Activated CD4-positive, alpha-beta T cell treated with anti-CD3 and anti-CD28 coated beads for 4 hours (primary cell): Measurements from ENCODE around the gene KLHL40.
"Not testable (repeated sequence)": the region's sequence is repeated elsewhere in the genome, so short reads cannot be mapped to it uniquely, and the experiment has no call there.

ENCODE experiments used
- DNase-seq, 2 donors: peaks; one replicate each; pipeline ENCODE4 v3.0.0-alpha.2; 2020

KLHL40 gene

DNA sequence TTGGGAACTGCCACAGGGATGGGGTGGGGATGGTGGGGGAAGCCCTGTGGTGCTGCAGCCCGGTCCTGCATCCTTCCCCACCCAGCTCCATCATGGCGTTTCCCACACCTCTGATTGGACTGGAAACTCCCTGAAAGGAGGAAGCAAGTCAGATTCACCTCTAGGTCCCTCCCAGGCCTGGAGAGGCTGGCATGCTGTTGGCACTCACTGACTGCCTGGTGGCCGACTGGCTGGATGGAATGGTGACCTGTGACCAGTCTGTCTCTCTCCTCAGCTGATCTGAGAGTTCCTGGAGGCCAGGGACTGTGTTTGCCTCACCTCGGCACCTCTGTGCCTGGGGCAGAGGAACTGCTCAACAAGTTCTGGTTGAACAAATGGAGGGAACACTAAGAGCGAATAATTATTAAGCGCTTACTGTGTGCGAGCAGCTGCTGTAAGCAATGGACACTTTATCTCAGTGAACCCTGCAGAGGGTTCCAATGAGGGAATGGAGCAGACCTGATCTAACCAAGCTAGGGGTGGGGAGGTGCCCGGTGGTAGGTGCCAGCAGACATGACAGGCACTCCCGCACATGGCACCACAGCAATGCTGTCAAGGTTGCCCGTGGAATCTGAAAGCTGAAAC is 20.7 kb downstream of the KLHL40 start:
- no peak for DNase-seq

GRCh38 chr3:42706721-42707619 is 21.6 kb downstream of the KLHL40 start:
- no peak for DNase-seq

- no peak for DNase-seq
Measured at GRCh38 chr3:42707620-42708355, 22.5 kb downstream of the KLHL40 start.

DNA sequence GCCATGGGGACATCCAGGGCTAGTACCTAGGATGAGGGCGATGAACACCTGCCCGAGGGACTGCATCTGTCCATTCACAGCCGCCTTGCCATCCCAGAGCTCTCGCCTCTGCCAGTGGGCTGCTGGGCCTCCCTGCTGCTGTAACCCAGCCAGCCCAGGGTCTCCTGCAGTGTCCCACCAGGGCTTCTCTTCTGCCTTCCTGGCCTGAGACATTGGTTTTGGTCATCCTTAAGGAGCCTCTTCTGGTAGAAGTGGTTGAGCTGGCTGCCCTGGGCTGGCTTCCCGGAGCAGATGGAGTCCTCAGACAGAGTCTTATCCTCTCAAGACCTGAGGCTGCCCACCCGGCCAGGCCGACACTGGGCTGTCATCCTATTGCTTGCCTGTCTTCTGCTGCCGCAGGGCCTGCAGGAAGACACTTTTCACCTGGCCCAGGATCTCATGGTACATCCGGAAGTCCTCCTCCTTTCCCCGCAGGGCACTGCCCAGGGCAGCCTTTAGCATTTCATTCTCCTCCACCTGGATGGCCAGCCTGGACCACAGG is 23.3 kb downstream of the KLHL40 start:
- no peak for DNase-seq

GRCh38 chr3:42709621-42710020 is 24.3 kb downstream of the KLHL40 start:
- DNase-seq, result no peak

- DNase-seq, result no peak
Measured at GRCh38 chr3:42710323-42711021, 25.1 kb downstream of the KLHL40 start.

DNA sequence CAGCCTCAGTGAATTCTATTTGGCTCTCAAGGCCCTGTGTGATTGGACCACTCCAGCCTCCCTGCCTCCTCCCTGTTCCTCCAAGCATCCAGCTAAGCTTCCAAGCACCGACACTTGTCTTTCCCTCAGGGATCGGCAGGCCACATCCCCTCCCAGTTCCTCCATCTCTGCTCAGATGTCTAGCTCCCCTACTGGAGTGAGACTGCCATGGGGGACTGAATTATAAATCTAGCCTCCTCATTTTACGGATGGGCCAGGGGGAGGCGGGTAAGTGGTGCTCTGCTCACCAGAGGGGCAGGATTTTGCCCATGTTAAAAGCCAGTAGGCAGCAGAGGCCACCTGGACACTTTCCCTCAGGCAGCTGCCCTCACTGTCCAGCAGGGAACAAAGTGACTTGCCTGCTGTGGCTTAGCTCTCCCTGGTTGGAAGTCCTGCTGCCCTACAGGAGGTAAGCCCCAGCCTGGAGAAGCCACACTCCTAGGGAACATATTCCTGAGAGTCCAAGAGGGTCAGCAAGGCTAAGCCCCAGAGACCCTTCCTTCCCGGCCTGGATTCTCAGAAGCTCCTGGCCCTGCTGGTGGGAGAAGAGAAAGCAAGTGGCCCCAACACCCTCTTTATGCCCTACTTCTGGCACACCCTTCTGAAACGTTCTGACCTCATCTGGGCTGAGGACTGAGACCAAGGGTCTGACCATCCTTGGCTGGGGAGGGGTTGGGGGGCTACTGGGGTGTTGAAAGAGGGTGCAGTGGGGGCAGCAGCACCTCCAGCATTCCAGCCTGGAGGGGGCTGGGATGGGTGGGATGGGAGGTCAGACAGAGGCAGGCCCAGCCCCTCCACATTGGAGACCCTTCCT is 26.4 kb downstream of the KLHL40 start:
- DNase-seq, result no peak

DNA sequence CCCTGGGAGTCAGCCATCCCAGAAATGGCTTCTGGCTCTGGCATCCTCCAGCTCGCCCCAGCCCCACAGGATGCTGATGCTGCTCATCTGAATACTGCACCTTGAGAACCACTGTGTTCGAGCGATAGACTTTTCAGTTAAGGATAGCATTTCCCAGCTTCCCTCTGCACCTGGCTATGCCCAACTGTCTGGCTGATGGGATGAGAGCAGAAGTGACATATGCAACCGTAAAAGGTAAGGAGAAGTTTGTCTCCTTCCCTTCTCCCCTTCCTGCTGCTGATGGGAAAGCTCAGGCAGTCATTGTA is 27.0 kb downstream of the KLHL40 start:
- no peak for DNase-seq

GRCh38 chr3:42712688-42713372 is 27.5 kb downstream of the KLHL40 start:
- DNase-seq, result no peak

- DNase-seq, result no peak
Measured at GRCh38 chr3:42713747-42714146, 28.4 kb downstream of the KLHL40 start.

DNA sequence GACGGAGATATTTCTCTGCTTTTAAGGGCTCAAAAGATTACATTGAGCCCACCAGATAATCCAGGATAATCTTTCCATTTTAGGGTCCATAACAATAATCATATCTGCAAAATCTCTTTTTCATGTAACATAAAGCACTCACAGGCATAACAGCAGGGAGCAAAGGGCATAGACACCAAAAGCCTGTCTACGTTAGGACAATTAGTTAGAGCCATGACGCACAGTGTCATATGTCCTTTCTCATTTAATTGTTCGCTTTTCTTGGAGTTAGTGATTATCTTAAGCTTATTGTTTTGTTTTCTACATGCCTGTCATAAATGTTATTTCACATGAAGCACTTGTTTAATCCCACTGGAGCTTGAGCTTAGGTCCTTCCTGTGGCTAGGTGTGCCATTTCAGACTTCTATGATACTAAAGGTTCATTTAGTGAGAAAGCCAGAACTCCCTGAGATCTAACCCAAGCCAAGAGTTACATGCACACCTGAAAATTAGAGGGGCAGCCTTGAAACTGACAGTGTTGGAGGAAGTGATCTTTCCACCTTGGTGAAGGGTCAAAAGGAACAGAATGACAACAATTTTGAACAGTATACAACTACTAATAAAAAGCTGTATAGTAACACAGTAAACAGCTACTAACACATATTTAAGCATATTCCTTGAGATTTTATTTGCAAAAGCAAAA is 29.0 kb downstream of the KLHL40 start:
- no peak for DNase-seq

DNA sequence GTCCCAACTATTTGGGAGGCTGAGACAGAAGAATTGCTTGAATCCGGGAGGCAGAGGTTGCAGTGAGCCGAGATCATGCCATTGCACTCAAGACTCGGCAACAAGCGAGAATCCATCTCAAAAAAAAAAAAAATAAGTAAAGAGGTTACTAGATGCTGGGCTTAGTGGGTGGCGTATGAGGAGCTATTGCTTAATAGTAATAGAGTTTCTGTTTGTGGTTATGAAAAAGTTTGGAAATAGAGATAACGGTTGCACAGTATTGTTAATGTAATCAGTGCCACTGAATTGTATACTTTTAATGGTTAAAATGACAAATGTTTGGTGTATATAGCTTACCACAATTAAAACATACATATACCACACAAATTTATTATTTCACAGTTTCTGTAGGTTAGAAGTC is 32.0 kb downstream of the KLHL40 start:
- DNase-seq, result no peak

GRCh38 chr3:42718338-42718737 is 33.0 kb downstream of the KLHL40 start:
- DNase-seq, result no peak

DNA sequence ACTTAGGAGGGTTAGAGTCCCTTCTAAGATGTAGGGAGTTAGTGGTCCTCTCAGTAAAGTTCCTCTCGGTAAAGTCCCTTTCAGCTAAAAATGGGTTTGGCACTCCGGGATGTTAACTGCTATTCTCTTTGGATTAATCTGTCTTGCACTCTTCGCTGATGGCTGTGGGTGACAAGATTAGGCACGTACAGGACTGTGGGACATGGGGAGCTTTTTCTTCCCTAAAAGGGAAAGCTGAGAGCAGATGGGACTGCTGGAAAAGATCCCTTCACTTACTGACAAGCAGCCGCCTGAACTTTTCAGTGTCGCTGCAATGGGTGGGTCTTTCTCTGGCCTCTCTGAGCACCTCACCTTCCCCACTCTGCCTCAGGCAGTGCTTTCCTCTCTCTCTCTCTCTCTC is 33.7 kb downstream of the KLHL40 start:
- DNase-seq, result no peak

- DNase-seq, result no peak
Measured at GRCh38 chr3:42720126-42720525, 34.8 kb downstream of the KLHL40 start.

DNA sequence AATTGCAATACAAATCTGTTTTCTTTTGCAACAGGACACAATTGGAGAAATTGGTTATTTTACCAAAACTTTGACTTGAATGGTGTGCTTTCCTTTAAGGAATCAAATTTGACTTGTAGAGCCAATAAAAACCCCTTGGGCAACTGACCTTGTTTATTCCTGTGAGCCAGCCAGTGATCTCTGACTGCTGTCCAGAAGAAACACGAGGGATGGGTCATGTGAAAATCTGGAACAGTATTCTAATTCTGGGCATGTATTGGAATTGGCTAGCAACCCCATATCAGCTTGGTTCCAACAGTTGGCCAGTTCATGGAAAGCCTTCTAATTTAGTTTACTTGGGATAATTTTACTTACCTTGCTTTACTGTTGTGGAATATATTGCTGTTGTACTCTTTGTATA is 36.4 kb downstream of the KLHL40 start:
- DNase-seq, result no peak

DNA sequence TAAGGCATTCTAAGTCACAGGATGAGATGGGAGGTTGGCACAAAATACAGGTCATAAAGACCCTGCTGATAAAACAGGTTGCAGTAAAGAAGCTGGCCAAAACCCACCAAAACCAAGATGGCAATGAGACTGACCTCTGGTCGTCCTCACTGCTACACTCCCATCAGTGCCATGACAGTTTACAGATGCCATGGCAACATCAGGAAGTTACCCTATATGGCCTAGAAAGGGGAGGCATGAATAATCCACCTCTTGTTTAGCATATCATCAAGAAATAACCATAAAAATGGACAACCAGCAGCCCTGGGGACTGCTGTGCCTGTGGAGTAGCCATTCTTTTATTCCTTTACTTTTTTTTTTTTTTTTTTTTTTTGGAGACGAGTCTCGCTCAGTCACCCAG is 37.1 kb downstream of the KLHL40 start:
- not testable (repeated sequence) for DNase-seq

DNA sequence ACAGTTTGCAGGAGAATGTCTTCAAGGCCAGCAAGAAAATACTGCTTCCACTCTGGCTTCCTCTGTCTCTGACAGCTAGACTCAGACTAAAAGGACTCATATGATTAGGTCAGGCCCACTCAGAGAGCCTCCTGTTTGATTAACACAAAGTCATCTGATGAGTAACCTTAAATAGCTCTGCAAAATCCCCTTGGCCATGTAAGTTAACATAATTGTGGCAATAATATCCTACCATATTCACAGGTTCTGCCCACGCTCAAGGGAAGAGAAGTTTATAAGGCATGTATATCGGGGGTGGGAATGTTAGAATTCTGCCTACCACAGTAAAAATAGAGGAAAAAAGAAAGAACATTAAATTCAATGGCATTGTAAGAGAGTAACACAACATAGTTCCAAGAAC is 37.9 kb downstream of the KLHL40 start:
- no peak for DNase-seq

GRCh38 chr3:42725454-42725853 is 40.1 kb downstream of the KLHL40 start:
- DNase-seq, result no peak

GRCh38 chr3:42728056-42728455 is 42.7 kb downstream of the KLHL40 start:
- DNase-seq, result no peak
